GM12891 (cell line): ENCODE measurements around the gene TRABD2B.

Experiments
- DNase-seq: peaks from one replicate; pipeline ENCODE4 v3.0.0; 2011; ENCODE audit warnings: low spot score; ENCODE audit not compliant: insufficient read length
- FAIRE-seq: peaks from 2 replicates; lab custom pipeline; 2011; peaks lifted over from hg19 to GRCh38; lab: Jason Lieb, UNC
- PAX5 ChIP-seq: IDR thresholded peaks from 2 replicates; pipeline ENCODE4 v1.6.1; 2011; ENCODE audit warnings: low read length, moderate library complexity, mild to moderate bottlenecking; ENCODE audit not compliant: insufficient read depth, severe bottlenecking
- POLR2A ChIP-seq: IDR thresholded peaks from 2 replicates; pipeline ENCODE4 v1.6.1; 2011; ENCODE audit warnings: low read depth, low read length, control low read depth
- POLR2AphosphoS5 ChIP-seq: IDR thresholded peaks from 2 replicates; pipeline ENCODE4 v1.6.1; 2011; ENCODE audit warnings: low read depth, low read length, control low read depth
- POU2F2 ChIP-seq: IDR thresholded peaks from 2 replicates; pipeline ENCODE4 v1.6.1; 2011; ENCODE audit warnings: low read depth, mild to moderate bottlenecking, control low read depth, low read length, moderate library complexity
- SPI1 ChIP-seq: IDR thresholded peaks from 2 replicates; pipeline ENCODE4 v1.6.1; 2011; ENCODE audit warnings: low read depth, low read length, control low read depth
- TAF1 ChIP-seq: IDR thresholded peaks from 2 replicates; pipeline ENCODE4 v1.6.1; 2011; ENCODE audit warnings: low read depth, low read length, control low read depth

The TRABD2B gene

DNA sequence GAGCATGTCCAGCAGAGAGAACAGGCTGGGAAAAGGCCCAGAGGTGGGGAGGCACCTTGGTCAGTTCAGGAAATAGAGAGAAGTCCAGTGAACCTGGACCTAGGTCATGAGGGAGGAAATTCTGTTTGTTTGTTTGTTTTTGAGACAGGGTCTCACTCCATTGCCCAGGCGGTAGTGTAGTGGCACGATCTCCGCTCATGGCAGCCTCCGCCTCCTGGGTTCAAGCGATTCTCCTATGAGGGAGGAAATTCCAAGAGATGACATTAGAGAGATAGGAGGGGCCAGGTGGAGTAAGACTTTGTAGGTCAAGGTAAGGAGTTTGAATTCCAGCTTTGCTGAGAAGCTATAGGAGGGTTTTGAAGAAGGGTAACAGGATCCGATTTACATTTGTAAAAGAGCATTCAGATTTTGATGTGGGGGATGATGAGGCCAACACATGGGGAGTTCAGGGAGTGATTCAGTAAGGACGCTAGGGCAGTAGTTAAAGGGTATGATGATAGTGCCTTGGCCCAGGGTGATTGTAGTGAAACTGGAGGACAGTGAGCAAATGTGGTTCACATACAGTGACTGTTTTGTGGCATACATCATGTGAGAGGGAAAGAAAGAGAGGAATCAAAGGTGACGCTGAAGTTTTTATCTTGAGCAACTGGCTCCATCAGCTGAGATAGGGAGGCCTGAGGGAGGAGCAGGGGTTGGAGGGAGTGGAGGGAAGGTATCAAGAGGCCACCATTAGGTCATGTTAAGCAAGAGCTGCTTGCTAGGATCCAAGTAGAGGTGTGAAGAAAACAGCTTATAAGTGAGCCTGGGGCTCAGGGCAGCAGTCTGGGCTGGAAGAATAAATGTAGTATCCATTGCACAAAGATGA, 8.3 kb upstream of the TRABD2B start:
- FAIRE-seq (no peak), DNase-seq (no peak)

GRCh38 chr1:48003741-48004531, 6.8 kb upstream of the TRABD2B start:
- no peak for FAIRE-seq
- TF ChIP-seq TAF1 (no peak), POLR2AphosphoS5 (no peak), POU2F2 (no peak), SPI1 (no peak), POLR2A (no peak), PAX5 (no peak)
- no peak for DNase-seq

More for the DNA sequence above, 8.3 kb upstream of the TRABD2B start:
- TF ChIP-seq POLR2A (no peak), POU2F2 (no peak), SPI1 (no peak), POLR2AphosphoS5 (no peak), TAF1 (no peak), PAX5 (no peak)

DNA sequence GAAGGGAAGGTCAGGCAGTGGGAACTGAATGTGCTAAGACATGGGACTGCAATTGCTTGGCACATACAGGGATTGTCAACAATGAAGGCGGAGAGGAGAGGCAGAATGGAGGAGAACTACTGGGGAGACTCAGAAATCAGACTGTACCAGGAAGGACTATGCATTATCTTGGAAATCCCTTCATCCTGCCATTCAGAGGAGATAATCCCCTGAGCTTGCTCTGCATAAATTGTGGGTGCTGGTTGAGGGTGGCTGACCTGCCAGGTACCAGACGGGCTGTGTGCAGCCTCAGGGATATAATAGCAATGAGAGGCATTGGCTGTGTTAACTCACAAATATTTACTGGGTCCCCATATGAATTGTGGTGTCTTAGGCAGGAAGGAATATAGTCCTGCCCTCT, 5.0 kb upstream of the TRABD2B start:
- TF ChIP-seq TAF1, result no peak
- FAIRE-seq, result no peak
- no peak for DNase-seq

- no peak for DNase-seq
- TF ChIP-seq SPI1 (no peak), TAF1 (no peak), PAX5 (no peak), POLR2A (no peak), POLR2AphosphoS5 (no peak), POU2F2 (no peak)
- no peak for FAIRE-seq
These were observed 4.5 kb upstream of the TRABD2B start for GRCh38 chr1:48001696-48002095.

DNA sequence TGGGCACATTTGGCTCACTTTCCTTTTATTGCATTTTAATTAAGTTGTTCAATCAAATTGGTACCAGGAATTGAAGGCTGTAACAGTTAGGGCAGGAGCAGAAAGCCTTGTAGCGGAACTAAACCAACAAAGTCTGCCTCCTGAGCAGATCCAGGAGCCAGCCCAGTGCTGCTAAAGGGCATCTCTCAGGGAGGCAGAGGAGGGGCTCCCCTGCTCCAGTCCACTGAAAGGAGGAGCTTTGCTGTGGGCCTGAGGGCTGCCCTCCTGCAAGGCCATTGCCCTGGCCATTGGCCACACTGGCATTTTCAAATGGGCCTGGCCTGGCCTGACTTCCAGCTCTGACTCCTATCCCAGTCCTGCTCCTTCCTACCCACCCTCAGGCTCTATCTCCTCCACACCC, 3.7 kb upstream of the TRABD2B start:
- TF ChIP-seq POLR2A (no peak), TAF1 (no peak), PAX5 (no peak), SPI1 (no peak), POLR2AphosphoS5 (no peak), POU2F2 (no peak)
- DNase-seq (no peak), FAIRE-seq (no peak)

GRCh38 chr1:47999097-47999496, 1.9 kb upstream of the TRABD2B start:
- no peak for TF ChIP-seq POLR2A
- TF ChIP-seq POLR2AphosphoS5, result no peak
- TF ChIP-seq POU2F2, result no peak
- TF ChIP-seq PAX5, result no peak
- no peak for TF ChIP-seq SPI1
- TF ChIP-seq TAF1, result no peak
- no peak for DNase-seq
- FAIRE-seq, result no peak

DNA sequence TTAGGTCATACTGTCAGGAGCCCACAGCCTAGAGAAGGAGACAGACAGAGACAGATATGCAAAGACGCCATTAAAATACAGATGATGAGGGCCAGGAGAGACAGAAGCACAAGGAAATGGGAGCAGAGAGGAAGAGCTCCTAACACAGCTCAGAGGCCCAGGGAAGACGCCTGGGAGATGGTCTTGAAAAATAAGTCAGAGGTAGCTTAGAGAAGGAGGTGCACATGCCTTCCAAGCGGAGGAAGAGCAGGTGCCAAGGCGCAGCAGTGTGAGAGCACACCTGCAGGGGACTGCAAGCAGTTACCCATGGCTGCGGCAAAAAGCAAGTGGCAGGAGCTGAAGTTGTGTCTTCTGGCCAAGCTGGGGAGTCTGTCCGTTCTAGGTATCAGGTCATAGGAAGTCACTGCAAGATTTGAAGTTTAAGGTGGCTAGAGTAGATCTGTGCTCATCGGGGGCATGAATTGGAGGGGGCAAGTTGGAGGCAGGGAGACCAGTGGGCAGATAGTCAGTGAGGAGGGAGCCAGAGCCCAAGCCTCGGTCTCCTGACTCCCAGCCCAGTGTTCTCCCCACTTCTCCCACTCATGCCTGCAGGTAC, 1.3 kb upstream of the TRABD2B start:
- FAIRE-seq (no peak), DNase-seq (no peak)
- TF ChIP-seq TAF1 (no peak), PAX5 (no peak), SPI1 (no peak), POLR2A (no peak), POLR2AphosphoS5 (no peak), POU2F2 (no peak)

- no peak for DNase-seq
- no peak for TF ChIP-seq POLR2AphosphoS5
- no peak for FAIRE-seq
These were observed 569 bp downstream of the TRABD2B start for GRCh38 chr1:47996406-47997226.

DNA sequence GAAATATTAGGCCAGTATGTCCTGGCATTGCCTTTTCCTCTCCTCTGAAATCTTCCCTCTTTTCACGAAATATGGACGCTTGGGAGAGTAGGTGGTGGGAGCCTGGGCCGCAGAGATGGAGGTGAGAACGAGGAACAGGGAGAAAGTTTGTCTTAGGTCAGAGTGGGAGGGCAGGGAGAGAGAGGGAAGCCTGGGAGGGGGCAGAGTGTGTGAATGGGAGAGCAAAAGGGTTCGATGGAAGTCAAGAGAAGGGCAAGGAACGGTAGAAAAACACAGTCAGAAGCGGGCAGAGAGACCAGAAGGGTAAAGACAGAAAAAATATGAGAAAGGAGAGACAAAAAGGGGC, 1.2 kb downstream of the TRABD2B start:
- no peak for FAIRE-seq

More for the DNA sequence above, 1.2 kb downstream of the TRABD2B start:
- TF ChIP-seq POLR2AphosphoS5, result no peak
- no peak for TF ChIP-seq SPI1
- no peak for TF ChIP-seq POU2F2
- TF ChIP-seq POLR2A, result no peak
- no peak for TF ChIP-seq PAX5
- TF ChIP-seq TAF1, result no peak
- no peak for DNase-seq
